GM23248 (cell line): Measurements from ENCODE around the gene USF2. TPM values are rescaled to one million over a fixed set of nuclear protein-coding genes. Genes with fewer than 3 reads are reported as not detected.
"Not testable (repeated sequence)": the region's sequence is repeated elsewhere in the genome, so short reads cannot be mapped to it uniquely, and the experiment has no call there.

Source experiments
- DNase-seq: peaks from one replicate; pipeline ENCODE4 v3.0.0-alpha.2; 2015
- H2AFZ ChIP-seq: fragments of 200-600 bp; sonication (generic); 2 replicates; pipeline ENCODE4 v1.6.1; 2016; ENCODE audit warnings: antibody characterized with exemption
- H3F3A ChIP-seq: fragments of 200-600 bp; sonication (generic); 2 replicates; pipeline ENCODE4 v1.6.1; 2016; ENCODE audit warnings: mild to moderate bottlenecking, antibody characterized with exemption, mixed run types; ENCODE audit not compliant: insufficient read depth
- H3K27ac ChIP-seq: fragments of 200-600 bp; sonication (generic); 2 replicates; pipeline ENCODE4 v1.5.1; 2016; ENCODE audit warnings: mild to moderate bottlenecking
- H3K27me3 ChIP-seq: fragments of 200-600 bp; sonication (generic); replicated peaks from 2 replicates; pipeline ENCODE4 v1.6.1; 2016; ENCODE audit warnings: mild to moderate bottlenecking; ENCODE audit not compliant: insufficient read depth
- H3K36me3 ChIP-seq: fragments of 200-600 bp; sonication (generic); 2 replicates; pipeline ENCODE4 v1.6.1; 2016; ENCODE audit warnings: low read depth, mild to moderate bottlenecking
- H3K4me1 ChIP-seq: fragments of 200-600 bp; sonication (generic); 2 replicates; pipeline ENCODE4 v1.6.1; 2016; ENCODE audit warnings: mild to moderate bottlenecking; ENCODE audit not compliant: insufficient read depth
- H3K4me2 ChIP-seq: fragments of 200-600 bp; sonication (generic); one replicate; pipeline ENCODE4 v1.6.1; 2016; ENCODE audit warnings: mild to moderate bottlenecking; ENCODE audit not compliant: unreplicated experiment
- H3K4me3 ChIP-seq: fragments of 200-600 bp; sonication (generic); 2 replicates; pipeline ENCODE4 v1.5.1; 2016; ENCODE audit warnings: mild to moderate bottlenecking
- H3K79me2 ChIP-seq: fragments of 200-600 bp; sonication (generic); 2 replicates; pipeline ENCODE4 v1.6.1; 2016; ENCODE audit warnings: mild to moderate bottlenecking; ENCODE audit not compliant: insufficient read depth
- H3K9ac ChIP-seq: fragments of 200-600 bp; sonication (generic); 2 replicates; pipeline ENCODE4 v1.6.1; 2016; ENCODE audit warnings: mild to moderate bottlenecking
- H3K9me2 ChIP-seq: fragments of 200-600 bp; sonication (generic); 2 replicates; pipeline ENCODE4 v1.6.1; 2016; ENCODE audit warnings: mixed run types, mild to moderate bottlenecking, moderate library complexity; ENCODE audit not compliant: insufficient read depth
- H3K9me3 ChIP-seq: fragments of 200-600 bp; sonication (generic); one replicate; pipeline ENCODE4 v1.6.1; 2017; ENCODE audit warnings: low read depth
- H4K20me1 ChIP-seq: fragments of 200-600 bp; sonication (generic); 2 replicates; pipeline ENCODE4 v1.6.0; 2016; ENCODE audit not compliant: insufficient read depth
- EZH2 ChIP-seq: fragments of 200-600 bp; sonication (generic); IDR thresholded peaks from 2 replicates; pipeline ENCODE4 v1.6.1; 2018; ENCODE audit warnings: antibody characterized with exemption, mild to moderate bottlenecking; ENCODE audit not compliant: insufficient read depth, poor library complexity, severe bottlenecking
- EZH2phosphoT487 ChIP-seq: fragments of 200-600 bp; sonication (generic); IDR thresholded peaks from 2 replicates; pipeline ENCODE4 v1.6.1; 2018; ENCODE audit warnings: antibody characterized with exemption, moderate library complexity, mild to moderate bottlenecking, low read depth; ENCODE audit not compliant: insufficient read depth
- WGBS, 2 experiments: methylation state at CpG; one replicate each; pipeline ENCODE4 v1.1.6; 2015 to 2017; ENCODE audit warnings: low lambda C conversion rate in 2 of 2, low coverage in 1 of 2; ENCODE audit errors: missing lambda C conversion rate in 2 of 2; 5-methylcytosine and 5-hydroxymethylcytosine counted together
- in situ Hi-C: fragments of 300-500 bp; cut with MboI; formaldehyde crosslinking; loops from 2 replicates; pipeline ENCODE4 v1.15.0; 2020
- polyA plus RNA-seq: library from polyadenylated mRNA; unstranded; fragments of >200 nt; fragmentation: Nextera tagmentation; extraction: Ambion mirVana; gene quantifications from 2 replicates; pipeline ENCODE4 v1.2.1, GENCODE V29; 2016
- total RNA-seq: library from RNA; depleted of rRNA; stranded (reverse); fragments of >200 nt; shearing (Covaris generic); gene quantifications from 2 replicates; pipeline ENCODE4 v1.2.3, GENCODE V29; 2014; rRNA removed

The USF2 gene, protein sequence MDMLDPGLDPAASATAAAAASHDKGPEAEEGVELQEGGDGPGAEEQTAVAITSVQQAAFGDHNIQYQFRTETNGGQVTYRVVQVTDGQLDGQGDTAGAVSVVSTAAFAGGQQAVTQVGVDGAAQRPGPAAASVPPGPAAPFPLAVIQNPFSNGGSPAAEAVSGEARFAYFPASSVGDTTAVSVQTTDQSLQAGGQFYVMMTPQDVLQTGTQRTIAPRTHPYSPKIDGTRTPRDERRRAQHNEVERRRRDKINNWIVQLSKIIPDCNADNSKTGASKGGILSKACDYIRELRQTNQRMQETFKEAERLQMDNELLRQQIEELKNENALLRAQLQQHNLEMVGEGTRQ
- 55.8 and 64.6 TPM in 2 replicates for total RNA-seq
- 10.4 and 10.9 TPM in 2 replicates for polyA plus RNA-seq

DNA sequence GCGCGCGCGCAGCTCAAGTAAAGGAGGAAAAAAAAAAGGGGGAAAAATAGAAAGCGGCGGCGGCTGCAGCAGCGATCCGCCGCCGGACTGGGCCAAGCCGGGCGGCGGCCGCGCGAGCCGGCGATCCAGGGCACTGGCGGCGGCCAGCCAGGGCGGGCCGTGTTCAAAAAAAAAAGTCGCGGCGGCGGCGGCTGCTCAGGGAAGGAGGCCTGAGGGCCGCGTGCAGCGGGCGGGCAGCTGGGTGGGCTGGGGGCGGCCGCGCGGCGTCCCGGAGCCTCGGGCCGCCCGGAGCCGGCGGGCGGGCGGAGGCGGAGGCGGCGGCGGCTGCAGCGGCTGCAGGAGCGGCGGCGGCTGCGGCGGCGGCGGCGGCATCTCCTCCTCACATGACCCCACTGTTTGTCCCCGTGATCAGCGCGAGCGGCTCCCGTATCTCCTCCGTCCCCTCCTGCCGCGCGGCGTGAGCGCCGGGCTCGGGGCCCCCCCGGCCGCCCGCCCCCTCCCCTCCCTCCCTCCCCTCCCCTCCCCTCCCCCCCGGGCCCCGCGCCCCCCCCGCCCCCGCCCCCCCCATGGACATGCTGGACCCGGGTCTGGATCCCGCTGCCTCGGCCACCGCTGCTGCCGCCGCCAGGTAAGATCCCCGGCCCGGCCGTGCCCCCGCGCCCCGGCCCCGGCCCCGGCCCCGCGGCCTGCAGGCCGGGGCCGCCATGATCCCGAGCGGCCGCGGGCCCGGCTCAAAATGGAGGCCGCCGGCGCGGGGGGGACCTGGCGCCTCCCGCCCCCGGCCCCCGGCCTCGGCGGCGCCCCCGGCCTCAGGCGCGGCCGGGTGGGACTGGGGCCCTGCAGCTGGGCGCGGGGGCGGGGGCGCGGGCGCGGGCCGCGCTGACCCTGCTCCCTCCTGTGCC is at the start of gene USF2:
TSS of gene USF2 (plus strand) at position 427 of the 902 bp plus-strand sequence. CDS start at position 567, 140 bp downstream.
- Histone ChIP-seq H3K27ac (peak within 1 kb of the TSS; percentile 74), H3K27me3 (no peaks in the 10 kb centered on the region), H3K4me3 (peak within 1 kb of the TSS; percentile 98), H4K20me1 (no peaks in the 10 kb centered on the region), H3K4me1 (no peaks in the 10 kb centered on the region; the same call in 1 of the 2 replicates), H3F3A (no peaks in the 10 kb centered on the region), H3K79me2 (peaks cover 28% of the 10 kb centered on the region), H3K9me2 (no peaks in the 10 kb centered on the region), H3K9ac (peak within 1 kb of the TSS; percentile 96), H3K36me3 (peaks cover 9% of the 10 kb centered on the region; the same call in 1 of the 2 replicates), H3K9me3 (no peaks in the 10 kb centered on the region), H2AFZ (peak within 1 kb of the TSS; percentile 88), H3K4me2 (peak within 1 kb of the TSS; percentile 95)
- in situ Hi-C loops = no loop called here
- TF ChIP-seq EZH2 = no peak
- no peak for TF ChIP-seq EZH2phosphoT487
- DNase-seq = peak; percentile 84
- WGBS, 2 experiments = 1 to 2% methylated on average over 22 to 121 of the region's 126 CpGs

GRCh38 chr19:35219008-35219407 is 49.8 kb upstream of the USF2 start:
- H3K79me2 ChIP-seq = no peaks in the 10 kb centered on the region
- H3K9me3 ChIP-seq = no peaks in the 10 kb centered on the region
- no peak overlapping the region for H3K27ac ChIP-seq
- no peak overlapping the region for H3K4me3 ChIP-seq
- no peaks in the 10 kb centered on the region for H3F3A ChIP-seq
- no peaks in the 10 kb centered on the region for H3K9me2 ChIP-seq
- in situ Hi-C loops = no loop called here
- H3K4me1 ChIP-seq = no peaks in the 10 kb centered on the region
- H4K20me1 ChIP-seq = no peaks in the 10 kb centered on the region
- no peak for DNase-seq
- no peak overlapping the region for H2AFZ ChIP-seq
- H3K27me3 ChIP-seq = no peaks in the 10 kb centered on the region
- H3K9ac ChIP-seq = no peak overlapping the region
- TF ChIP-seq EZH2phosphoT487 (no peak), EZH2 (no peak)
- whole genome bisulfite sequencing, 2 experiments = 65 to 75% methylated on average over 1 of the region's 1 CpG
- H3K4me2 ChIP-seq = no peak overlapping the region
- H3K36me3 ChIP-seq = no peaks in the 10 kb centered on the region

GRCh38 chr19:35220315-35220921 is 48.3 kb upstream of the USF2 start:
- Histone ChIP-seq H3K9me3 (no peaks in the 10 kb centered on the region), H3K9me2 (no peaks in the 10 kb centered on the region), H3K9ac (no peak overlapping the region), H3K79me2 (no peaks in the 10 kb centered on the region), H3K27ac (no peak overlapping the region), H3K36me3 (no peaks in the 10 kb centered on the region), H3F3A (no peaks in the 10 kb centered on the region), H3K4me3 (no peak overlapping the region), H3K4me2 (no peak overlapping the region), H2AFZ (no peak overlapping the region), H3K4me1 (no peaks in the 10 kb centered on the region), H4K20me1 (no peaks in the 10 kb centered on the region), H3K27me3 (0 out of 2 replicates have a peak, but pooled peaks cover 1% of the 10 kb centered on the region)
- in situ Hi-C loops = no loop called here
- TF ChIP-seq EZH2phosphoT487 (no peak), EZH2 (no peak)
- 24 to 35% methylated on average over 3 of the region's 3 CpGs for WGBS, 2 experiments
- DNase-seq = no peak

GRCh38 chr19:35220973-35221590 is 47.7 kb upstream of the USF2 start:
- H3K4me3 ChIP-seq, H3K27ac ChIP-seq, H4K20me1 ChIP-seq, H3K4me1 ChIP-seq, H3F3A ChIP-seq, H3K79me2 ChIP-seq, H3K36me3 ChIP-seq, H3K4me2 ChIP-seq, H3K9me3 ChIP-seq, H3K9ac ChIP-seq, H2AFZ ChIP-seq, in situ Hi-C loops, H3K27me3 ChIP-seq, H3K9me2 ChIP-seq, DNase-seq: not testable (repeated sequence)
- WGBS, 2 experiments = 50 to 61% methylated on average over 4 of the region's 4 CpGs
